Measurements from ENCODE around the gene OR10D3.
"Not testable (repeated sequence)": the region's sequence is repeated elsewhere in the genome, so short reads cannot be mapped to it uniquely, and the experiment has no call there.

The OR10D3 gene

DNA sequence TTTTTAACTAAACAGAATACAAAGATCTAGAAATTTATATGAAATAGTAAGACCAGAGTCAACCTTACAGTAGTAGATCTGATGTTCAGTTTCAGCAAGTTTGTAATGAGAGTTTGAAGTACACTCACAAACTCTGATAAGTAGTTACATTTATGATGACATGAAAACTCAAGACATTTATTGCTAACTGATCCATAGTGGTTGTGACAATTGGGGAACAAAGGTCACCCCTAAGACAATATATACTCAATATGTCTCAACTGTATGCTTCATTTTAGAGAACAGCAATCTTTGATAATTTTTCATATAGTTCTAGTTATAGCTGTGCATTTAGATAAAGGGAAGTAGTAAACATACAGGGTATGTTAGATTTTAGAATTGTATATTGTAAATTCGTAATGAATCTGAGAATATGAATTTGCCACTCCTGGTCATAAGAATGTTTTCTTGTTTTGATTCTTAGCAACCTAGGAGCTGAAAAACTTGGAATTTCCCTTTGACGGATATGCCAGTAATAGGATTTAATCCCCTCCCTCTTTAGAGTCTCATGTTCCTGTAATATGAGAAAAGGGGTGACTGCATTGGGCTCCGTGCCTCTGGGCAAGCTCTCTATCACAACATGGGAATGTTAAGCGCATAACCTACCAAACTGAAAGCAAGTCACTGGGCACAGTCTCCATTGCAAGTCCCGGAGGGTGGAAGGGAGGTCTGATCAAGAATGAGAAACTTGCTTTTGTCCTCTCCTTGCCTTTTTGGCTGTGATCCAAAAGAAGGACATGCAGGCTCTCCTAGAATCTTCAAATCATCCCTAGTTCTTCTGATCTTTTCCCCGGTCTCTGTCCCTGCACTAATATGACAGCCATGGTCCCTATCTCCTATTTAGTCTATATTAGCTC, 11.4 kb downstream of the OR10D3 start:
- no peak for DNase-seq (ENCODE audit: low spot score)

DNA sequence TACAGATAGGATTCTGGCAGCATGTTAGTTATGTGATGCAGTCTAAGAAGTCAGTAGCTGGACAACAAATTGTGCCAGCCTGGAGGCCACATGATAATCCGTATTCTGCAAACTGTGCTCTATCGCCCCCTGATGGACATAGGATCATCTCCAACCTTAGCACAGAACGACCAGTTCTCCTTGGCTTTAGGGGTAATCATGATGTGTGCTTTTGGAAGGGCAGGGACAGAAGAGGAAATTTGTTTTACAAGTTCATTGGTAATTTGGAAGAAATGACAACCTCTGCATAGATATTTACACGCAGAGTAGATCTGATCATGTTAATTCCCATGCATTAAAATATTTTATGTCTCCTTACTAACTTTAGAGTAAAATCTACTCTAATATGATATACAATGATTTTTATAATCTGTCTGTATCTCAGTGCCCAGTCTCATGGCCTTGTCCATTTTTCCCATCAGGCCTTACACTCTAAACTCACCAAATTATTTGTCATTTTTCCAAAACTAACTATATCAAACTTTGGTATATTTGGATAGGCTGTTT, 12.1 kb downstream of the OR10D3 start:
- DNase-seq (ENCODE audit: low spot score) = no peak

DNA sequence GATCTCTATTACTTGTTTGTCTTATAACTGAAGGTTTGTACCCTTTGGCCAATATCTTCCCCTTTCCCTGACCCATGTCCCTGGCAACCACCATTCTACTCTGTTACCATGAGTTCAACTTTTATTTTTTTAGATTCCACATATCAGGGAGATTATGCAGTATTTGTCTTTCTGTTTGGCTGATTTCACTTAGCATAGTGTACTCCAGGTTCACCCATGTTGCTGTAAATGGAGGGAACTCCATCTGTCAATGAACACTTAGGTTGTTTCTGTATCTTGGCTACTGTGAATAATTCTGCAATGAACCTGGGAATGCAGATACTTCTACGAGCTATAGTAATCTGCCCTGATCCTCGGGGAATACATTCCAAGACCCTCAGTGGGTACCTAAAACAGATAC, 14.9 kb downstream of the OR10D3 start:
- no peak for DNase-seq (ENCODE audit: low spot score)

DNA sequence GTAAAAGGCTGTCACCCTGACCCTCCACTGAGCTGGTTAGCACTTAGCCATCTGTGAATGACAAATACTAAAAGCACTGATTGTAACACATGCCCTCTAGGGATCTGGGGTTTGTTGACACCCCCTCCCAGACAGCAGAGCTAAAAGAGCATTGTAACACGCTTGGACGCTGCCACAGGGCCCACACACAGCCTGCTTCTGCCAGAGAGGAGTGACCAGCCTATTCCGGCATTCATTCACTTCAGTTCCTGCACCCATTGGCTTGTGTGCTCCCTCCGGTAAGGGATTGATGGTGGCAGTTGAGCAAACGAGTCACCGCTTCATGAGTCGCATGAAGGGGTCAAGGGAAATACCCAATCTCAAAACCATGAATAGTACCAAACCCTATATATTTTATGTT, 15.8 kb downstream of the OR10D3 start:
- DNase-seq (ENCODE audit: low spot score) = no peak

DNA sequence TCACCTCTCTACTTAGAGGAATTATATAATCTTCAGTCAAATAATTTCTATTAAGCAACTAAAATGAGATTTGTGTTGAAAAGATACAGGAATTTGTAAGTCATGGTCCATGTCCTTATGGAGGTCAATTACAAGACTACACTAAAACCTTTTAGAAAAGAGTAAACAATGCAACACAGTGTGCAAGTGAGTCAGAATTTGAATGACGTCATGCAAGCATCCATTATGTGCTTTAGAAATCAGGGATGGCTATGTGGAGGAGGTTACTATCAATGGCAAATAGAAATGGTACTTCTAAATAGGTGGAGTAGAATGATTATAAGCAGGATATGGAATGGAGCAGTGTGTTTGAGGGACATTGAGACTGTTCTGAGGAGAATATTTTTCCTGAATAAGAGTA, 16.6 kb downstream of the OR10D3 start:
- DNase-seq (ENCODE audit: low spot score) = no peak

DNA sequence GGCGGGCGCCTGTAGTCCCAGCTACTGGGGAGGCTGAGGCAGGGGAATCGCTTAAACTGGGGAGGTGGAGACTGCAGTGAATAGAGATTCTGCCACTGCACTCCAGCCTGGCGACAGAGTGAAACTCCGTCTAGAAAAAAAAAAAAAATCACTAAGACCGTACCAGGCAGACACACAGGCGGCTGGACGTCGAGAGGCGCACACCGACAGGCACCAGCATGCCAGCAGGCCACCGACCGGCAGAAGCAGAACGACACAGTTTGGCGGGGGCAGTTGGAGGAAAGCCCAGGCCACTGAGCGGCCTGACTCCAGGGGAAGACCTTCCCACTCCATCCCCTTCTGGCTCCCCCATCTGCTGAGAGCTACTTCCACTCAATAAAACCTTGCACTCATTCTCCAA, 17.5 kb downstream of the OR10D3 start:
- no peak for DNase-seq (ENCODE audit: low spot score)

DNA sequence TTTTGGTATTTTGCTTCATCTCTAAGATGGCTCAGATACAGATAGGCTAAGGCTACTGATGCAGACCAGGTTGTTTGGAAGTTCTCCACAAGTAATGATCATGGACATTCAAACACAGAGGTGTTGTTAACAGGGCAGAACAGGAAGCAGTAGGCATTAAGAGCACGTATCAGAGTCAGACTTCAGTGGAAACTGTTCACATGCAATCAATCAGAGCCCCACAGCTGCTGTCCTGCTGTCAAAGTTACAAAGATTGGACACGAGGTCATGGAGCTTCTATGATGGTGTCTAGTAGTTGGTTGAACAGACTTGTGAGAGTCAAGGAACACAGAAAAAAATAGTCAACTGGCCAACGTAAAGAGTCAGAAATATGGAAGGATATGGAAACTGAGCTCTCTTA, 19.8 kb downstream of the OR10D3 start:
- DNase-seq (ENCODE audit: low spot score) = no peak

DNA sequence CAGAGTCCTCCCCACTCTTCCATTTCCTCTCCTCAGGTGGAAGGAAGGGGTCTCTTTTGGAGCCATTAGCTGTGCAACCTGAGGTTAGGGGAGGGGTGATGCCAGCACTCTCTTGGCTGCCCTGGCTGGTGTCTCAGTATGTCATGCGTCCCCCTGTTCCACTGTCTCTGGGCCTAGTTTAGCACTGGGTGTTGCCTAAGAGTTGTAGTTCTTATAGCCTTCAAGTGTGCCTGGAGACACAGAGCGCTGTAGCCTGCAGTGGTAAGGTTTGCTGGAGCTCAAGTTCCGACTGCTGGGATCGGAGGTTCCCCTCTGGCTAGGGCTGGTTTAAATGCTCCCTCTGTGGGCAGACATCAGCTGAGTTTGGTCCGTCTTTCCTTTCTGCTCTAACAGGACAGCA, 20.9 kb downstream of the OR10D3 start:
- no peak for DNase-seq (ENCODE audit: low spot score)

DNA sequence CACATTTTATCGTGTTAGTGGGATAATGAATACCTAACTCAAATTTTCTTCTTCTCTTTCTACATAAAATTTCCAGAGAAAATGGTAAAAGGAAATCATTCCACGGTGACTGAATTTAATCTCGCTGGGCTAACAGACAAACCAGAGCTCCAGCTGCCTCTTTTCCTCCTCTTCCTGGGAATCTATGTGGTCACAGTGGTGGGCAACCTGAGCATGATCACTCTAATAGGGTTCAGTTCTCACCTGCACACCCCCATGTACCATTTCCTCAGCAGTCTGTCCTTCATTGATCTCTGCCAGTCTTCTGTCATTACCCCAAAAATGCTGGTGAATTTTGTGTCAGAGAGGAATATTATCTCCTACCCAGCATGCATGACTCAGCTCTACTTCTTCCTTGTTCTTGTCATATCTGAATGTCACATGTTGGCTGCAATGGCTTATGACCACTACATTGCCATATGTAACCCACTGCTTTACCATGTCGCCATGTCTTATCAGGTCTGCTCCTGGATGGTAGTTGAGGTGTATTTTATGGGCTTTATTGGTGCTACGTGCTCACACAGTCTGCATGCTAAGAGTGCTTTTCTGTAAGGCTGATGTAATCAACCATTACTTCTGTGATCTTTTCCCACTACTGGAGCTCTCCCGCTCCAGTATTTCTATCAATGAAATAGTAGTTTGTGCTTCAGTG, 24.1 kb downstream of the OR10D3 start:
- DNase-seq (ENCODE audit: low spot score) = no peak

DNA sequence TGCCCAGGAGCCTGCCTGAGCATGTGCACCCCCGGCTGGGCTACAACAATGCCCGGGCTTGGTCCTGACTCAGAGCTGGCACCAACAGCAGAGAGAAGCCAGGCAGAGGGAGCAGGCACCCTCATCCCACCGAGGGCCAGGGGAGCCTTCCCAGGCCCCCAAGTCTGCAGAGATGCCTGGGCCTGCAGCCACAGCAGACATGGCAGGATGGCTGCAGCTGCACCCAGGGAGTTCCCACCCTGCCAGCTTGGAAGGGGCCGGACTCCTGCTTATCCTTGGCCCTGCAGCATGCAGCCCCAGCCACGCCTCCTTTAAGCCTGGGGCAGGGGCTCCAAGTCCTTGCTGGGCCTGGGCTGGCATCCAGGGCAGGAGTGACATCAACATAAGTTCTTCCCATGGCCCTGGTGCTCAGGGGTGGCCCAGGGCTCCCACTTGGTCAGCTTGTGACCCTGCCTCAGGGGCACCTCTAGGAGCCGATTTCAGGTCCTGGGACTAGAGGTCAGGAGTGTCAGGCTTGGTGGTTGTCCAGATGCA, 26.7 kb downstream of the OR10D3 start:
- DNase-seq (ENCODE audit: low spot score) = no peak

DNA sequence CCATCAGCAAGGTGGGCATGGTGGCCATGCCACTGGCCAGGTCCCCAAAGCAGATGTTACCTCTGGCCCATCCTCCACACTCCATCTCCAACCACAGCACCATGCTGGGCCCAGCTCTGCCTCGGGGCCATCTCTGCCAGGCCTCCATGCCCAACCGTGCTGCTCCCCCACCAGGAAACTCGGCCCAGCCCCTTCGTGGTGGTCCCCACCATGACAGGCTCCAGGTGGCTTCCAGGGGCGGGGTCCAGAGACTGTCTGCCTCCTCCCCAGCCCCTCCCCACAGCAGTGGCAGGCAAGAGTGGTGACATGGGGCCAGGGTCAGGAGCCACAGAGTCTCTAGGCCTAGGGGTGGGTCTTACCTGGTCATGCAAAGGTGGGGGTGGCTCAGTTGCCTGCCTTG, 27.3 kb downstream of the OR10D3 start:
- no peak for DNase-seq (ENCODE audit: low spot score)

DNA sequence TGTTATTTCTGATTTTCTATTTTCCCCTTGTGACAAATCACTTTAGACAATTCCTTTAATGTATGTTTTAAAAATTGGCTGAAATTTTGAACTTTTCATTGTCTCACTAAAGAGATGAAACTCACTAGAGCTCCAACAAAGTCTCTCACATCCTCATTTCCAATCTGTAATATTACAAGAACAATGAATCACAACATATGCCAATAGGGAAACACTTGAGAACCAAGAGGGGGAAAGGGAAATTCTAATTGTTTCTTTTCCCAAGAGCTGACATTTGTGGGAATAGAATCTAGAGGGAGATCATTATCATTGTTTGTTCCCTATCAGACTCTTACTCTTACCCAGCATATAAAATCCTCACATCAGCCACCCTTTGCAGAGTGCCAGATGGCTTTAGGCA, 28.2 kb downstream of the OR10D3 start:
- DNase-seq (ENCODE audit: low spot score) = no peak

DNA sequence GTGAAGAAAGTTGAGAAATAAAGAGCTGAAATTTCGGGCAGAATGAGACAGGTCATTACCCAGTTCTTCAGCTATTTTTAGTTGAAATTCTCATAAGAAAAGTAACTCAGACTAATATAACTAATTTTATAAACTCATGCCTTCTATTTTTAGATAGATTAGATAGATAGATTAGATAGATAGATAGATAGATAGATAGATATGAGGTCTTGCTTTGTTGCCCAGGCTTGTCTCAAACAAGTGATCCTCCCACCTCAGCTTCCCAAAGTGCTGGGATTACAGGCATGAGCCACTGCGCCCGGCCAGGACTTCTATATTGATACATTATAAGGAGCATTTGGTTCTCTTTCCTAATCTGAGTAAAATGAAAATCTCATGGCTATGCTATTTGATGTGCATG, 30.9 kb downstream of the OR10D3 start:
- DNase-seq (ENCODE audit: low spot score) = no peak

DNA sequence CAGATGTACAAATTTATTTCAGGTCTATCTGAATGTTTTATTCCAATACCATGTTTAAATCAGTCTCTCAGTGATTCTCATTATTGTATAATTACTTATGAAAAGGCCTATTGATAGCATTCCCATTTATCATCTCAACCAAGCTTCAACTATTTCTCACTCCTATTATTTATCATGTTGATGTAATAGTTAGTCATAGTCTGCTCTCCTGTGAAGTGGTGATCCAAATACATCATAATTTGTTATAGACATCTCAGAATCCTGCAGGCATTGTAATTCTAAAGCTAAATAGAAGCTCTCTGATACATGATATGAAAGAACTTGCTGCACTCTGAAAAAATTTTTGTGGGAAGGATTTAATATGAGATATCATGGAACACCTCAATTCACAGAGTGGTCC, 36.0 kb downstream of the OR10D3 start:
- no peak for DNase-seq (ENCODE audit: low spot score)

DNA sequence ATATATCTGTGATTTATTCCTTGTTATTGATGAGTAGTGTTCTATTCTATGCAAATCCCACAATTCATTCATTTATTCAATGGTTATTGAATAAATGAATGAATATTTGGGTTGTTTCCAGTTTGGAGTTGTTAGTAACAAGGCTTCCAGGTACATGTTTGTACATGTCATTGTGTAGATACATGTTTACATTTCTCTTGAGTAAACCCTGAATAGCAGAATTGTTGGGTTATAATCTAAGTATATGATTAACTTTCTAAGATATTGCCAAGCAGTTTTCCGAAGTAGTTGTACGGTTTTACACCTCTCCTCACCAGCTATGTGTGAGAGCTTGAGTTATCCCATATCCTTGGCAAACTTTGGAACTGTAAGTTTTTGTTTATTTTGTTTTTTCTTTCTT, 39.3 kb downstream of the OR10D3 start:
- DNase-seq (ENCODE audit: low spot score) = no peak

DNA sequence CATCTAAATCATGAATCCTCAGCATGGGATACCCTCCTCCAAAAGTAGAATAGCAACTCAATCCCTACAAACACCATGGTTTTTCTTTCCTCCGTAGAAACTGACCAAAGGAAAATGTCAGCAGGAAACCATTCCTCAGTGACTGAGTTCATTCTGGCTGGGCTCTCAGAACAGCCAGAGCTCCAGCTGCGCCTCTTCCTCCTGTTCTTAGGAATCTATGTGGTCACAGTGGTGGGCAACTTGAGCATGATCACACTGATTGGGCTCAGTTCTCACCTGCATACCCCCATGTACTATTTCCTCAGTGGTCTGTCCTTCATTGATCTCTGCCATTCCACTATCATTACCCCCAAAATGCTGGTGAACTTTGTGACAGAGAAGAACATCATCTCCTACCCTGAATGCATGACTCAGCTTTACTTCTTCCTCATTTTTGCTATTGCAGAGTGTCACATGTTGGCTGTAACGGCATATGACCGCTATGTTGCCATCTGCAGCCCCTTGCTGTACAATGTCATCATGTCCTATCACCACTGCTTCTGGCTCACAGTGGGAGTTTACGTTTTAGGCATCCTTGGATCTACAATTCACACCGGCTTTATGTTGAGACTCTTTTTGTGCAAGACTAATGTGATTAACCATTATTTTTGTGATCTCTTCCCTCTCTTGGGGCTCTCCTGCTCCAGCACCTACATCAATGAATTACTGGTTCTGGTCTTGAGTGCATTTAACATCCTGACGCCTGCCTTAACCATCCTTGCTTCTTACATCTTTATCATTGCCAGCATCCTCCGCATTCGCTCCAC, 41.7 kb downstream of the OR10D3 start:
- DNase-seq (ENCODE audit: low spot score) = not testable (repeated sequence)

DNA sequence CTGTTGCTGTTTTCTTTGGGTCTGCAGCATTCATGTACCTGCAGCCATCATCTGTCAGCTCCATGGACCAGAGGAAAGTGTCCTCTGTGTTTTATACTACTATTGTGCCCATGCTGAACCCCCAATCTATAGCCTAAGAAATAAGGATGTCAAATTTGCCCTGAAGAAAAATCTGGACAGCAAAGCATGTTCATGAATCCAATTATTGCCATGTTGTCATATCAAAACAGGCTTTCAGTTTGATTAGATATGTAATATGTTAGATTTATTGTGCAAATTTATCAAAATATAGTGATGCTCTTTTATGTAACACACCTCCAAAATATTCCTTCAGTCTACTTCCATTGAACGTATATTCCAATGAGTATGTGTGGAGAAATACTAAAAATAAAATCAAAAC, 42.3 kb downstream of the OR10D3 start:
- no peak for DNase-seq (ENCODE audit: low spot score)

DNA sequence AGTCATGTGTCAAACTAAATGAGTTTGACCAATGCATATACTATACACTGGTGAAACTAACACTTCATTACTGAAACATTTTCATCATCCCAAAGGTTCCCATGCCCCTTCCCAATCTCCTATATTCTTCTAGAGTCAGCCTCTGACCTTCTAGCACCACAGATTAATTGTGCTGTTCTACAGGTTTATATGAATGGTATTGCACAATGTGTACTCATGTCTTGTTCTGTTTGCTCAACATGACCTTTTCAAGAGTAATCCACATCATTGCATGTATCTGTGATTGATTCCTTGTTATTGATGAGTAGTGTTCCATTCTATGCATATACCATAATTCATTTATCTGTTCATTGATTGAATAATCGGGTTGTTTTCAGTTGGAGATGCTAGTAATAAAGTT, 50.2 kb downstream of the OR10D3 start:
- no peak for DNase-seq (ENCODE audit: low spot score)
